GM23338 (cell line): ENCODE measurements around the gene UNKL. TPM values are rescaled to one million over a fixed set of nuclear protein-coding genes. Genes with fewer than 3 reads are reported as not detected.

Experiments
- ATAC-seq: fragments of 200-7000 bp; cut with Tn5 transposase; 3 replicates; pipeline ENCODE4 v1.9.1; 2020
- DNase-seq: peaks from one replicate; pipeline ENCODE4 v3.0.0-alpha.2; 2015; ENCODE audit warnings: low spot score
- H2AFZ ChIP-seq: fragments of 200-600 bp; sonication (generic); 2 replicates; pipeline ENCODE4 v1.8.0; 2016; ENCODE audit warnings: antibody characterized with exemption, mild to moderate bottlenecking, moderate library complexity
- H3F3A ChIP-seq: fragments of 200-600 bp; sonication (generic); replicated peaks from 2 replicates; pipeline ENCODE4 v1.8.0; 2017; ENCODE audit warnings: antibody characterized with exemption, mixed run types, low read depth
- H3K27ac ChIP-seq: fragments of 200-600 bp; sonication (generic); 2 replicates; pipeline ENCODE4 v1.6.1; 2016; ENCODE audit warnings: low read depth
- H3K27me3 ChIP-seq: fragments of 200-600 bp; sonication (generic); 2 replicates; pipeline ENCODE4 v1.8.0; 2016; ENCODE audit warnings: mild to moderate bottlenecking, mixed run types, moderate library complexity; ENCODE audit not compliant: insufficient read depth
- H3K36me3 ChIP-seq: fragments of 200-600 bp; sonication (generic); 2 replicates; pipeline ENCODE4 v1.8.0; 2016; ENCODE audit warnings: mild to moderate bottlenecking; ENCODE audit not compliant: insufficient read depth
- H3K4me1 ChIP-seq: fragments of 200-600 bp; sonication (generic); 2 replicates; pipeline ENCODE4 v1.8.0; 2016; ENCODE audit warnings: mild to moderate bottlenecking, moderate library complexity; ENCODE audit not compliant: insufficient read depth
- H3K4me2 ChIP-seq: fragments of 200-600 bp; sonication (generic); 2 replicates; pipeline ENCODE4 v1.7.1; 2017; ENCODE audit warnings: mixed run types
- H3K4me3 ChIP-seq: fragments of 200-600 bp; sonication (generic); 2 replicates; pipeline ENCODE4 v1.6.1; 2016; ENCODE audit warnings: mixed run types
- H3K79me2 ChIP-seq: fragments of 200-600 bp; sonication (generic); replicated peaks from 2 replicates; pipeline ENCODE4 v1.8.0; 2017; ENCODE audit warnings: mild to moderate bottlenecking; ENCODE audit not compliant: insufficient read depth
- H3K9me2 ChIP-seq: fragments of 200-600 bp; sonication (generic); 2 replicates; pipeline ENCODE4 v1.8.0; 2017; ENCODE audit not compliant: insufficient read depth
- H4K20me1 ChIP-seq: fragments of 200-600 bp; sonication (generic); replicated peaks from 2 replicates; pipeline ENCODE4 v1.8.0; 2017; ENCODE audit warnings: mild to moderate bottlenecking; ENCODE audit not compliant: insufficient read depth
- H3K27ac Mint-ChIP-seq: 2 replicates; pipeline ENCODE4 v1.8.0; 2020; ENCODE audit warnings: inconsistent platforms, mild to moderate bottlenecking, moderate library complexity, mixed read lengths
- H3K27me3 Mint-ChIP-seq: 3 replicates; pipeline ENCODE4 v1.8.0; 2022; ENCODE audit warnings: low read depth, mild to moderate bottlenecking, moderate library complexity, mixed read lengths, inconsistent platforms; ENCODE audit not compliant: insufficient read depth, poor library complexity
- H3K36me3 Mint-ChIP-seq: 3 replicates; pipeline ENCODE4 v1.8.0; 2021; ENCODE audit warnings: low read depth, mild to moderate bottlenecking, inconsistent platforms, moderate library complexity, mixed read lengths
- H3K4me1 Mint-ChIP-seq: 3 replicates; pipeline ENCODE4 v1.8.0; 2020; ENCODE audit warnings: mild to moderate bottlenecking, inconsistent platforms, mixed read lengths
- H3K4me3 Mint-ChIP-seq: 3 replicates; pipeline ENCODE4 v1.8.0; 2021; ENCODE audit warnings: moderate library complexity, mild to moderate bottlenecking, inconsistent platforms, mixed read lengths
- H3K9me3 Mint-ChIP-seq: 3 replicates; pipeline ENCODE4 v1.8.0; 2020; ENCODE audit warnings: moderate library complexity, mild to moderate bottlenecking, inconsistent platforms, mixed read lengths
- CREB1 ChIP-seq: fragments of 250-450 bp; sonication (Bioruptor Pico); IDR thresholded peaks from 2 replicates; pipeline ENCODE4 v1.5.0; 2020; ENCODE audit warnings: low read depth, mild to moderate bottlenecking, moderate library complexity
- EZH2 ChIP-seq: fragments of 200-600 bp; sonication (generic); IDR thresholded peaks from one replicate; pipeline ENCODE4 v1.8.0; 2017; ENCODE audit warnings: antibody characterized with exemption, mild to moderate bottlenecking, low read depth; ENCODE audit not compliant: unreplicated experiment
- EZH2phosphoT487 ChIP-seq: fragments of 200-600 bp; sonication (generic); IDR thresholded peaks from one replicate; pipeline ENCODE4 v1.8.1; 2018; ENCODE audit warnings: antibody characterized with exemption; ENCODE audit not compliant: unreplicated experiment
- JUNB ChIP-seq: IDR thresholded peaks from one replicate; pipeline ENCODE4 v1.6.1; 2016; ENCODE audit warnings: antibody characterized with exemption; ENCODE audit not compliant: unreplicated experiment
- NANOG ChIP-seq: IDR thresholded peaks from 2 replicates; pipeline ENCODE4 v1.6.1; 2016; ENCODE audit warnings: antibody characterized with exemption, borderline replicate concordance
- POLR2AphosphoS5 ChIP-seq: IDR thresholded peaks from 2 replicates; pipeline ENCODE4 v1.6.1; 2016; ENCODE audit warnings: antibody characterized with exemption, low read depth
- STAT1 ChIP-seq: IDR thresholded peaks from one replicate; pipeline ENCODE4 v1.6.1; 2016; ENCODE audit warnings: antibody characterized with exemption; ENCODE audit not compliant: unreplicated experiment
- ZNF114 ChIP-seq: fragments of 250-450 bp; sonication (Bioruptor Pico); IDR thresholded peaks from 2 replicates; pipeline ENCODE4 v1.5.0; 2020; ENCODE audit warnings: mild to moderate bottlenecking, moderate library complexity
- polyA plus RNA-seq: library from polyadenylated mRNA; unstranded; fragments of >200 nt; fragmentation: Nextera tagmentation; extraction: Ambion mirVana; gene quantifications from 2 replicates; pipeline ENCODE4 v1.2.1, GENCODE V29; 2016
- total RNA-seq: library from RNA; depleted of rRNA; stranded (reverse); fragments of >200 nt; shearing (Covaris generic); gene quantifications from 2 replicates; pipeline ENCODE4 v1.2.3, GENCODE V29; 2014
- TF ChIP-seq, protein P1 (sequence below): IDR thresholded peaks from 2 replicates; pipeline ENCODE4 v1.6.1; 2016; ENCODE audit warnings: antibody characterized with exemption
- TF ChIP-seq, protein P2 (sequence below): fragments of 250-450 bp; sonication (Bioruptor Pico); IDR thresholded peaks from 2 replicates; pipeline ENCODE4 v1.5.0; 2020; ENCODE audit warnings: mild to moderate bottlenecking, moderate library complexity
- TF ChIP-seq, protein P3 (sequence below): IDR thresholded peaks from one replicate; pipeline ENCODE4 v1.6.1; 2018; ENCODE audit warnings: antibody characterized with exemption; ENCODE audit not compliant: unreplicated experiment

The UNKL gene
- total and polyA plus RNA-seq, 2 experiments from 2014 or later = 16.7 to 28.7 TPM

DNA sequence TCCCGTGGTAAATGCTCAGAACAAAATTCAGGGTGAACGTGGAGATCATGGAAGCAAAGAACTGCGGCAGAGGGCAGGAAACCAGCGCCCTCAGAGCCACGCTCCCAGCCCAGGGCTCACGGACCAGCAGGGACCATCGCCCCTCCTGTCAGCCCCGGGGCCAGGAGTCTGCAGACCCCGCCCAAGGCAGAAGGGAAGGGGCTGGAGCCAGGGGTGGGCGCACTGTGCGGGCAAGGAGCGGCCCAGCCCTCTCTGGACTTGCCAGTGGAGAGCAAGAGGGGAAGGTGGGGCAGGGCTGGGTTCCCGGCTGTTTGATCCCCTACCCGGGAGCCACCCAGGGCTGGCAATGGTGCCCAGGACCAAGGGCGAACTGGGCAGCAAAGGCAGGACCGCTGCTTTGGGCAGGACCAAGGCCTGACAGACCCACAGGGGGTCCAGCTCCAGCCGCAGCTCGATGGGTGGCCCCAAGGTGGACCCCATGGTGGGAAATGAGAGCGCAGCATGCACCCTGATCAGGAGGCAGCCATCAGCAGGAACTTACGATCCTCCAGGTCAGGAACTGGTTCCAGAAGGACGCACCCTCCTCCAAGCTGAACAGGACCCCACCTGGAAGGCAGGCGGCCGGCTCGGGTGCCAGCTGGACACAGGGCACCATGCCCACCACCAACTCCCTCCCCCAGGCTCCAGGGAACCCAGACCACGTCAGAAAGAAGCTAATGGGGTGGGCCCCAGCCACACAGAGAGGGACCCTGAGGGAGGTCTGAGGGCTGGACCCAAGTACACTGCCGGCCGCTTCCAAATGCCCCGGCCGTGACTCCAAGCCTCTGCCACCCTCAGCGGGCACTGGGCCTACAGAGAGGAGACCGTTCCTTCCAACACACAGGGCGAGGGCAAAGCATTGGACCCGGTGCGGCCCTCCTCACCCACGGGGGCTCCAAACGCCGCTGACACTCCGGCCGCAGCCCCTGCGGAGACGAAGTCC lies 41.0 kb upstream of the UNKL start:
- Histone ChIP-seq H3K36me3 (no peaks in the 10 kb centered on the region), H3K27me3 (no peaks in the 10 kb centered on the region), H3K4me1 (no peaks in the 10 kb centered on the region), H3K27ac (no peak overlapping the region), H2AFZ (no peak overlapping the region), H3K4me3 (no peak overlapping the region), H3K9me2 (no peaks in the 10 kb centered on the region), H4K20me1 (no peaks in the 10 kb centered on the region), H3K79me2 (no peaks in the 10 kb centered on the region), H3K4me2 (no peak overlapping the region), H3F3A (no peaks in the 10 kb centered on the region)
- Mint-ChIP-seq H3K4me1 (no peaks in the 10 kb centered on the region; the same call in 2 of the 3 replicates), H3K27me3 (peaks cover 2% of the 10 kb centered on the region), H3K36me3 (peaks cover 12% of the 10 kb centered on the region; the same call in 2 of the 3 replicates), H3K4me3 (no peak overlapping the region), H3K9me3 (no peaks in the 10 kb centered on the region), H3K27ac (no peak overlapping the region)
- TF ChIP-seq, protein P1, sequence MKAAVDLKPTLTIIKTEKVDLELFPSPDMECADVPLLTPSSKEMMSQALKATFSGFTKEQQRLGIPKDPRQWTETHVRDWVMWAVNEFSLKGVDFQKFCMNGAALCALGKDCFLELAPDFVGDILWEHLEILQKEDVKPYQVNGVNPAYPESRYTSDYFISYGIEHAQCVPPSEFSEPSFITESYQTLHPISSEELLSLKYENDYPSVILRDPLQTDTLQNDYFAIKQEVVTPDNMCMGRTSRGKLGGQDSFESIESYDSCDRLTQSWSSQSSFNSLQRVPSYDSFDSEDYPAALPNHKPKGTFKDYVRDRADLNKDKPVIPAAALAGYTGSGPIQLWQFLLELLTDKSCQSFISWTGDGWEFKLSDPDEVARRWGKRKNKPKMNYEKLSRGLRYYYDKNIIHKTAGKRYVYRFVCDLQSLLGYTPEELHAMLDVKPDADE = no peak
- no peak for TF ChIP-seq JUNB
- TF ChIP-seq NANOG = no peak
- TF ChIP-seq STAT1 = no peak
- no peak for TF ChIP-seq CREB1
- TF ChIP-seq, protein P2, sequence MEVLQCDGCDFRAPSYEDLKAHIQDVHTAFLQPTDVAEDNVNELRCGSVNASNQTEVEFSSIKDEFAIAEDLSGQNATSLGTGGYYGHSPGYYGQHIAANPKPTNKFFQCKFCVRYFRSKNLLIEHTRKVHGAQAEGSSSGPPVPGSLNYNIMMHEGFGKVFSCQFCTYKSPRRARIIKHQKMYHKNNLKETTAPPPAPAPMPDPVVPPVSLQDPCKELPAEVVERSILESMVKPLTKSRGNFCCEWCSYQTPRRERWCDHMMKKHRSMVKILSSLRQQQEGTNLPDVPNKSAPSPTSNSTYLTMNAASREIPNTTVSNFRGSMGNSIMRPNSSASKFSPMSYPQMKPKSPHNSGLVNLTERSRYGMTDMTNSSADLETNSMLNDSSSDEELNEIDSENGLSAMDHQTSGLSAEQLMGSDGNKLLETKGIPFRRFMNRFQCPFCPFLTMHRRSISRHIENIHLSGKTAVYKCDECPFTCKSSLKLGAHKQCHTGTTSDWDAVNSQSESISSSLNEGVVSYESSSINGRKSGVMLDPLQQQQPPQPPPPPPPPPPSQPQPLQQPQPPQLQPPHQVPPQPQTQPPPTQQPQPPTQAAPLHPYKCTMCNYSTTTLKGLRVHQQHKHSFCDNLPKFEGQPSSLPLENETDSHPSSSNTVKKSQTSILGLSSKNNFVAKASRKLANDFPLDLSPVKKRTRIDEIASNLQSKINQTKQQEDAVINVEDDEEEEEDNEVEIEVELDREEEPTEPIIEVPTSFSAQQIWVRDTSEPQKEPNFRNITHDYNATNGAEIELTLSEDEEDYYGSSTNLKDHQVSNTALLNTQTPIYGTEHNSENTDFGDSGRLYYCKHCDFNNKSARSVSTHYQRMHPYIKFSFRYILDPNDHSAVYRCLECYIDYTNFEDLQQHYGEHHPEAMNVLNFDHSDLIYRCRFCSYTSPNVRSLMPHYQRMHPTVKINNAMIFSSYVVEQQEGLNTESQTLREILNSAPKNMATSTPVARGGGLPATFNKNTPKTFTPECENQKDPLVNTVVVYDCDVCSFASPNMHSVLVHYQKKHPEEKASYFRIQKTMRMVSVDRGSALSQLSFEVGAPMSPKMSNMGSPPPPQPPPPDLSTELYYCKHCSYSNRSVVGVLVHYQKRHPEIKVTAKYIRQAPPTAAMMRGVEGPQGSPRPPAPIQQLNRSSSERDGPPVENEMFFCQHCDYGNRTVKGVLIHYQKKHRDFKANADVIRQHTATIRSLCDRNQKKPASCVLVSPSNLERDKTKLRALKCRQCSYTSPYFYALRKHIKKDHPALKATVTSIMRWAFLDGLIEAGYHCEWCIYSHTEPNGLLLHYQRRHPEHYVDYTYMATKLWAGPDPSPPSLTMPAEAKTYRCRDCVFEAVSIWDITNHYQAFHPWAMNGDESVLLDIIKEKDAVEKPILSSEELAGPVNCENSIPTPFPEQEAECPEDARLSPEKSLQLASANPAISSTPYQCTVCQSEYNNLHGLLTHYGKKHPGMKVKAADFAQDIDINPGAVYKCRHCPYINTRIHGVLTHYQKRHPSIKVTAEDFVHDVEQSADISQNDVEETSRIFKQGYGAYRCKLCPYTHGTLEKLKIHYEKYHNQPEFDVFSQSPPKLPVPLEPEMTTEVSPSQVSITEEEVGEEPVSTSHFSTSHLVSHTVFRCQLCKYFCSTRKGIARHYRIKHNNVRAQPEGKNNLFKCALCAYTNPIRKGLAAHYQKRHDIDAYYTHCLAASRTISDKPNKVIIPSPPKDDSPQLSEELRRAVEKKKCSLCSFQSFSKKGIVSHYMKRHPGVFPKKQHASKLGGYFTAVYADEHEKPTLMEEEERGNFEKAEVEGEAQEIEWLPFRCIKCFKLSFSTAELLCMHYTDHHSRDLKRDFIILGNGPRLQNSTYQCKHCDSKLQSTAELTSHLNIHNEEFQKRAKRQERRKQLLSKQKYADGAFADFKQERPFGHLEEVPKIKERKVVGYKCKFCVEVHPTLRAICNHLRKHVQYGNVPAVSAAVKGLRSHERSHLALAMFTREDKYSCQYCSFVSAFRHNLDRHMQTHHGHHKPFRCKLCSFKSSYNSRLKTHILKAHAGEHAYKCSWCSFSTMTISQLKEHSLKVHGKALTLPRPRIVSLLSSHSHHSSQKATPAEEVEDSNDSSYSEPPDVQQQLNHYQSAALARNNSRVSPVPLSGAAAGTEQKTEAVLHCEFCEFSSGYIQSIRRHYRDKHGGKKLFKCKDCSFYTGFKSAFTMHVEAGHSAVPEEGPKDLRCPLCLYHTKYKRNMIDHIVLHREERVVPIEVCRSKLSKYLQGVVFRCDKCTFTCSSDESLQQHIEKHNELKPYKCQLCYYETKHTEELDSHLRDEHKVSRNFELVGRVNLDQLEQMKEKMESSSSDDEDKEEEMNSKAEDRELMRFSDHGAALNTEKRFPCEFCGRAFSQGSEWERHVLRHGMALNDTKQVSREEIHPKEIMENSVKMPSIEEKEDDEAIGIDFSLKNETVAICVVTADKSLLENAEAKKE (CRISPR knock-in tag) = no peak
- no peak for TF ChIP-seq EZH2phosphoT487
- TF ChIP-seq, protein P3, sequence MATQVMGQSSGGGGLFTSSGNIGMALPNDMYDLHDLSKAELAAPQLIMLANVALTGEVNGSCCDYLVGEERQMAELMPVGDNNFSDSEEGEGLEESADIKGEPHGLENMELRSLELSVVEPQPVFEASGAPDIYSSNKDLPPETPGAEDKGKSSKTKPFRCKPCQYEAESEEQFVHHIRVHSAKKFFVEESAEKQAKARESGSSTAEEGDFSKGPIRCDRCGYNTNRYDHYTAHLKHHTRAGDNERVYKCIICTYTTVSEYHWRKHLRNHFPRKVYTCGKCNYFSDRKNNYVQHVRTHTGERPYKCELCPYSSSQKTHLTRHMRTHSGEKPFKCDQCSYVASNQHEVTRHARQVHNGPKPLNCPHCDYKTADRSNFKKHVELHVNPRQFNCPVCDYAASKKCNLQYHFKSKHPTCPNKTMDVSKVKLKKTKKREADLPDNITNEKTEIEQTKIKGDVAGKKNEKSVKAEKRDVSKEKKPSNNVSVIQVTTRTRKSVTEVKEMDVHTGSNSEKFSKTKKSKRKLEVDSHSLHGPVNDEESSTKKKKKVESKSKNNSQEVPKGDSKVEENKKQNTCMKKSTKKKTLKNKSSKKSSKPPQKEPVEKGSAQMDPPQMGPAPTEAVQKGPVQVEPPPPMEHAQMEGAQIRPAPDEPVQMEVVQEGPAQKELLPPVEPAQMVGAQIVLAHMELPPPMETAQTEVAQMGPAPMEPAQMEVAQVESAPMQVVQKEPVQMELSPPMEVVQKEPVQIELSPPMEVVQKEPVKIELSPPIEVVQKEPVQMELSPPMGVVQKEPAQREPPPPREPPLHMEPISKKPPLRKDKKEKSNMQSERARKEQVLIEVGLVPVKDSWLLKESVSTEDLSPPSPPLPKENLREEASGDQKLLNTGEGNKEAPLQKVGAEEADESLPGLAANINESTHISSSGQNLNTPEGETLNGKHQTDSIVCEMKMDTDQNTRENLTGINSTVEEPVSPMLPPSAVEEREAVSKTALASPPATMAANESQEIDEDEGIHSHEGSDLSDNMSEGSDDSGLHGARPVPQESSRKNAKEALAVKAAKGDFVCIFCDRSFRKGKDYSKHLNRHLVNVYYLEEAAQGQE = no peak
- TF ChIP-seq ZNF114 = no peak
- no peak for TF ChIP-seq EZH2
- no peak for TF ChIP-seq POLR2AphosphoS5
- ATAC-seq (no peak), DNase-seq (no peak)
